ENCODE data around the gene SMC4.

GRCh38 chr3:160373655-160374054, 25.8 kb upstream of the SMC4 start:
- no peak for TF ChIP-seq POLR2A (IDR thresholded peaks at IDR 0.05; ENCODE audit: extremely low read depth, insufficient read length)
- no peak for TF ChIP-seq CTCF (IDR thresholded peaks at IDR 0.05; ENCODE audit: low read depth, low read length)
- no peak for TF ChIP-seq MYC (IDR thresholded peaks at IDR 0.05; ENCODE audit: low read depth, low read length)
- TF ChIP-seq MAX (IDR thresholded peaks at IDR 0.05; ENCODE audit: low read depth, low read length) = no peak

All from NB4 (cell line).